ENCODE data around the gene OR52N4. TPM values are rescaled to one million over a fixed set of nuclear protein-coding genes. Genes with fewer than 3 reads are reported as not detected.

The OR52N4 gene
- total and polyA plus RNA-seq, 2 donors (not counting 1 experiment from before 2014, with no cell fraction given), result 0.08 to 0.33 TPM

DNA sequence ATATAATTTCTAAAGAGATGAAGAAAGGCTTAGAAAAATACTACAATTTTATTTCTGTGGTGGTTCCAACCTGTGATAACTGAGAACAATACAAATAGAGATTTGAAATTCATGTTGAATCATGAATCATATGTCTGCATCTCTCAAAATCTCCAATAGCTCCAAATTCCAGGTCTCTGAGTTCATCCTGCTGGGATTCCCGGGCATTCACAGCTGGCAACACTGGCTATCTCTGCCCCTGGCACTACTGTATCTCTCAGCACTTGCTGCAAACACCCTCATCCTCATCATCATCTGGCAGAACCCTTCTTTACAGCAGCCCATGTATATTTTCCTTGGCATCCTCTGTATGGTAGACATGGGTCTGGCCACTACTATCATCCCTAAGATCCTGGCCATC, 17.6 kb upstream of the OR52N4 start, which contains the start of gene OR56B1:
TSS of gene OR56B1 (plus strand) at position 53 of the 400 bp plus-strand sequence. CDS start at position 122, 69 bp downstream.
- Histone ChIP-seq H3K36me3 (ENCODE audit: control insufficient read depth, insufficient read depth, low read length) (no peaks in the 10 kb centered on the region), H3K4me1 (ENCODE audit: control insufficient read depth, extremely low read depth, insufficient read depth, low read length) (no peaks in the 10 kb centered on the region), H3K27ac (ENCODE audit: insufficient read depth, low read length) (no peak within 1 kb of the TSS), H3K9ac (ENCODE audit: insufficient read depth, low read length) (no peak within 1 kb of the TSS), H3K79me2 (ENCODE audit: control insufficient read depth, insufficient read depth, low read length) (no peaks in the 10 kb centered on the region), H4K20me1 (ENCODE audit: control insufficient read depth, extremely low read depth, insufficient read depth, low read length) (no peaks in the 10 kb centered on the region), H3K27me3 (ENCODE audit: control insufficient read depth, insufficient read depth, low read length) (no peaks in the 10 kb centered on the region), H2AFZ (ENCODE audit: low read length) (no peak within 1 kb of the TSS), H3K4me3 (replicated peaks in 1 of 4; ENCODE audit: control extremely low read depth in 1 of 4, insufficient read depth in 1 of 4, low read depth in 3 of 4, low read length in 4 of 4) (no peak within 1 kb of the TSS), H3K9me3 (ENCODE audit: control insufficient read depth, insufficient read depth, low read depth, low read length) (no peaks in the 10 kb centered on the region), H3K4me2 (ENCODE audit: extremely low read depth, insufficient read depth, low read length) (no peak within 1 kb of the TSS)
- DNase-seq (ENCODE audit: low read depth in 2 of 2), result peak in 1 of 2 donors; percentile 9
- TF ChIP-seq, protein P1, sequence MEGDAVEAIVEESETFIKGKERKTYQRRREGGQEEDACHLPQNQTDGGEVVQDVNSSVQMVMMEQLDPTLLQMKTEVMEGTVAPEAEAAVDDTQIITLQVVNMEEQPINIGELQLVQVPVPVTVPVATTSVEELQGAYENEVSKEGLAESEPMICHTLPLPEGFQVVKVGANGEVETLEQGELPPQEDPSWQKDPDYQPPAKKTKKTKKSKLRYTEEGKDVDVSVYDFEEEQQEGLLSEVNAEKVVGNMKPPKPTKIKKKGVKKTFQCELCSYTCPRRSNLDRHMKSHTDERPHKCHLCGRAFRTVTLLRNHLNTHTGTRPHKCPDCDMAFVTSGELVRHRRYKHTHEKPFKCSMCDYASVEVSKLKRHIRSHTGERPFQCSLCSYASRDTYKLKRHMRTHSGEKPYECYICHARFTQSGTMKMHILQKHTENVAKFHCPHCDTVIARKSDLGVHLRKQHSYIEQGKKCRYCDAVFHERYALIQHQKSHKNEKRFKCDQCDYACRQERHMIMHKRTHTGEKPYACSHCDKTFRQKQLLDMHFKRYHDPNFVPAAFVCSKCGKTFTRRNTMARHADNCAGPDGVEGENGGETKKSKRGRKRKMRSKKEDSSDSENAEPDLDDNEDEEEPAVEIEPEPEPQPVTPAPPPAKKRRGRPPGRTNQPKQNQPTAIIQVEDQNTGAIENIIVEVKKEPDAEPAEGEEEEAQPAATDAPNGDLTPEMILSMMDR (conservative IDR thresholded peaks at IDR 0.05 in 1 of 2, IDR thresholded peaks at IDR 0.05 in 1 of 2; ENCODE audit: low read depth in 1 of 2, low read length in 2 of 2), result no peak
- TF ChIP-seq EZH2 (IDR thresholded peaks at IDR 0.05; ENCODE audit: low read length, missing control alignments), result no peak

DNA sequence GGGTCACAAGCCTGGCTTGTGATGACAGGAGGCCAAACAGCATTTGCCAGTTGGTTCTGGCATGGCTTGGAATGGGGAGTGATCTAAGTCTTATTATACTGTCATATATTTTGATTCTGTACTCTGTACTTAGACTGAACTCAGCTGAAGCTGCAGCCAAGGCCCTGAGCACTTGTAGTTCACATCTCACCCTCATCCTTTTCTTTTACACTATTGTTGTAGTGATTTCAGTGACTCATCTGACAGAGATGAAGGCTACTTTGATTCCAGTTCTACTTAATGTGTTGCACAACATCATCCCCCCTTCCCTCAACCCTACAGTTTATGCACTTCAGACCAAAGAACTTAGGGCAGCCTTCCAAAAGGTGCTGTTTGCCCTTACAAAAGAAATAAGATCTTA, 17.0 kb upstream of the OR52N4 start:
- H2AFZ ChIP-seq (ENCODE audit: low read length), result no peak overlapping the region

DNA sequence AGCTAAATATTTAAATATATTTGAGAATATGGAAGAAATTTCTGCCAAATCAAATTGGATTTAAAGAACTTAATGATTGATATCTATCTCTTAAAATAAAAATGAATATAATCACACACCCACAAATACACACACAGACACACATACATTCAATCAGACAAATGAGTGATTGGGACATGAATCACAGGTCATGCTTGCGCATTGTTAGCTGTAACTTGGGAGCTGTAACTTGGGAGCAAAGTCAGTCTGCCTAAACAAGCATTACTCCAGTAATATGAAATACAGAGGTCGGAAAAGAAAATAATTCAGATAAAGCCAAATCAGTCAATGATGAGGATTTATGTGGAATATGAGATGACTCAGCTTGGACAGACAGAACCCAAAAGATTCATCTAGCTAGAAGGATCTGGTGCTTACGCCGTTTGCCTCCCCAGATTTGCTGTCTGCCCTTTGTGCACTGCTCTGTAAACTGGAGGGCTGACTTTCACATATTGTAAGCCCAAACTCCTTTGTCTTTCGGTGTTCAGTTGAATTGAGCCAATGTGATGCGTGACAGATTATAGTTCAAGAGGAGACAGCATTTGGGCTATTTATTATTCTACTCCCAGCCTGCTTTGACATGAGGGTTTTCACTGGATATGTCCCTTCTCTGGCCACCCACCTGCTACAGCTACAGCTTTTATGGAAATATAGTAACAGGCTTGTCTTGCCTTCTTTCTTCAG, 16.2 kb upstream of the OR52N4 start:
- TF ChIP-seq, protein P1 (conservative IDR thresholded peaks at IDR 0.05 in 1 of 2, IDR thresholded peaks at IDR 0.05 in 1 of 2; ENCODE audit: low read depth in 1 of 2, low read length in 2 of 2), result no peak
- no peak for TF ChIP-seq EZH2 (IDR thresholded peaks at IDR 0.05; ENCODE audit: low read length, missing control alignments)
- H3K36me3 ChIP-seq (ENCODE audit: control insufficient read depth, insufficient read depth, low read length), result no peaks in the 10 kb centered on the region
- no peak overlapping the region for H3K4me3 ChIP-seq (replicated peaks in 1 of 4; ENCODE audit: control extremely low read depth in 1 of 4, insufficient read depth in 1 of 4, low read depth in 3 of 4, low read length in 4 of 4)
- no peaks in the 10 kb centered on the region for H3K79me2 ChIP-seq (ENCODE audit: control insufficient read depth, insufficient read depth, low read length)
- H3K27ac ChIP-seq (ENCODE audit: insufficient read depth, low read length), result no peak overlapping the region
- no peaks in the 10 kb centered on the region for H3K4me1 ChIP-seq (ENCODE audit: control insufficient read depth, extremely low read depth, insufficient read depth, low read length)
- no peaks in the 10 kb centered on the region for H3K9me3 ChIP-seq (ENCODE audit: control insufficient read depth, insufficient read depth, low read depth, low read length)
- H2AFZ ChIP-seq (ENCODE audit: low read length), result no peak overlapping the region
- H3K9ac ChIP-seq (ENCODE audit: insufficient read depth, low read length), result no peak overlapping the region
- H3K4me2 ChIP-seq (ENCODE audit: extremely low read depth, insufficient read depth, low read length), result no peak overlapping the region
- no peaks in the 10 kb centered on the region for H3K27me3 ChIP-seq (ENCODE audit: control insufficient read depth, insufficient read depth, low read length)
- H4K20me1 ChIP-seq (ENCODE audit: control insufficient read depth, extremely low read depth, insufficient read depth, low read length), result no peaks in the 10 kb centered on the region
- peak in 1 of 2 donors; percentile 41 for DNase-seq (ENCODE audit: low read depth in 2 of 2)

More for the DNA sequence above, 17.0 kb upstream of the OR52N4 start:
- no peaks in the 10 kb centered on the region for H3K36me3 ChIP-seq (ENCODE audit: control insufficient read depth, insufficient read depth, low read length)
- no peak overlapping the region for H3K9ac ChIP-seq (ENCODE audit: insufficient read depth, low read length)
- peak; percentile 13 to 77 for DNase-seq (ENCODE audit: low read depth in 2 of 2)
- no peak overlapping the region for H3K4me2 ChIP-seq (ENCODE audit: extremely low read depth, insufficient read depth, low read length)
- no peaks in the 10 kb centered on the region for H3K27me3 ChIP-seq (ENCODE audit: control insufficient read depth, insufficient read depth, low read length)
- TF ChIP-seq, protein P1 (conservative IDR thresholded peaks at IDR 0.05 in 1 of 2, IDR thresholded peaks at IDR 0.05 in 1 of 2; ENCODE audit: low read depth in 1 of 2, low read length in 2 of 2), result no peak
- TF ChIP-seq EZH2 (IDR thresholded peaks at IDR 0.05; ENCODE audit: low read length, missing control alignments), result no peak
- no peaks in the 10 kb centered on the region for H3K9me3 ChIP-seq (ENCODE audit: control insufficient read depth, insufficient read depth, low read depth, low read length)
- no peak overlapping the region for H3K4me3 ChIP-seq (replicated peaks in 1 of 4; ENCODE audit: control extremely low read depth in 1 of 4, insufficient read depth in 1 of 4, low read depth in 3 of 4, low read length in 4 of 4)
- H4K20me1 ChIP-seq (ENCODE audit: control insufficient read depth, extremely low read depth, insufficient read depth, low read length), result no peaks in the 10 kb centered on the region
- no peak overlapping the region for H3K27ac ChIP-seq (ENCODE audit: insufficient read depth, low read length)
- no peaks in the 10 kb centered on the region for H3K4me1 ChIP-seq (ENCODE audit: control insufficient read depth, extremely low read depth, insufficient read depth, low read length)
- no peaks in the 10 kb centered on the region for H3K79me2 ChIP-seq (ENCODE audit: control insufficient read depth, insufficient read depth, low read length)
